Fibroblast of the conjunctiva (primary cell): ENCODE measurements around the gene DBP.
A peak's percentile ranks its signal among the peaks of the same experiment; 100 is the strongest.
"Not testable (repeated sequence)": the region's sequence is repeated elsewhere in the genome, so short reads cannot be mapped to it uniquely, and the experiment has no call there.

Source experiments
- DNase-seq: peaks from one replicate; pipeline ENCODE4 v3.0.0-alpha.2; 2010; ENCODE audit warnings: low read depth

Gene DBP

GRCh38 chr19:48665786-48666185, 28.6 kb upstream of the DBP start:
- DNase-seq = no peak

DNA sequence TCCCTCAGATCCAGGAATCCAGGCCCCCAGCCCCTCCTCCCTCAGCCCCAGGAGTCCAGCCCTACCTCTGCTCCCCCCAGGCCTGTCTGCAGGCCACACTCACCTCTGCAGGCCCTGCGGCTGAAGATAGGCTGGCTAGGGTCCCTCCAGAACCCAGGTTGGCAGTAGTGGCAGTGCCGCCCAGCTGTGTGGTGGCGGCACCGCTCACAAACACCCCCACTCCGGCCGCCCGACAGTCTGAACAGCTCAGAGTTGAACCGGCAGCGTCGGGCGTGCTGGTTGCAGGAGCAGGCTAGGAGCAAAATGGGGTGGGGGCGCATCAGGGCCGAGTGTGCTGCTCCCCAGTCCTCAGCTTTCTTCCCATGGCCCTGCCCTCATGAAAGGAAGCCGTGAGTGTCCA, 27.3 kb upstream of the DBP start:
- DNase-seq = no peak

- DNase-seq = no peak
Observed at GRCh38 chr19:48663667-48664066, 26.5 kb upstream of the DBP start.

DNA sequence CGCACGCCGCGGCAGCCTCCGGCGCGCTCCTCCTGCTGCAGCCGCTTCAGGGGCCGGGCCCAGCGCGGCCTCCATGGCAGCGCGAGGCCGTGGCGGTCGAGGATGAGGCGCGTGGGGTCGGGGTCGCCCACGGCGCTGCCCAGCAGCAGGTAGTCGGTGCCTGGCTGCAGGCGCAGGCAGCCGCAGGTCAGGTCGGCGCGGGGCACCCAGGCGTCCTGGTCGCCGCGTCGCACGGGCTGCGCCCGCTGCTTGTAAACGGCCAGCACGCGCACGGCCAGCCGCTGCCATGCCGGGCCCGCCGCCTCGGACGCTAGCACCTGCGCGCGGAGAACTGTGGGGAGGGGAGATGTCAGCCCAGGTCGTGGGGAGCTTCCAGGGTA, 24.5 kb upstream of the DBP start:
- DNase-seq = no peak

DNA sequence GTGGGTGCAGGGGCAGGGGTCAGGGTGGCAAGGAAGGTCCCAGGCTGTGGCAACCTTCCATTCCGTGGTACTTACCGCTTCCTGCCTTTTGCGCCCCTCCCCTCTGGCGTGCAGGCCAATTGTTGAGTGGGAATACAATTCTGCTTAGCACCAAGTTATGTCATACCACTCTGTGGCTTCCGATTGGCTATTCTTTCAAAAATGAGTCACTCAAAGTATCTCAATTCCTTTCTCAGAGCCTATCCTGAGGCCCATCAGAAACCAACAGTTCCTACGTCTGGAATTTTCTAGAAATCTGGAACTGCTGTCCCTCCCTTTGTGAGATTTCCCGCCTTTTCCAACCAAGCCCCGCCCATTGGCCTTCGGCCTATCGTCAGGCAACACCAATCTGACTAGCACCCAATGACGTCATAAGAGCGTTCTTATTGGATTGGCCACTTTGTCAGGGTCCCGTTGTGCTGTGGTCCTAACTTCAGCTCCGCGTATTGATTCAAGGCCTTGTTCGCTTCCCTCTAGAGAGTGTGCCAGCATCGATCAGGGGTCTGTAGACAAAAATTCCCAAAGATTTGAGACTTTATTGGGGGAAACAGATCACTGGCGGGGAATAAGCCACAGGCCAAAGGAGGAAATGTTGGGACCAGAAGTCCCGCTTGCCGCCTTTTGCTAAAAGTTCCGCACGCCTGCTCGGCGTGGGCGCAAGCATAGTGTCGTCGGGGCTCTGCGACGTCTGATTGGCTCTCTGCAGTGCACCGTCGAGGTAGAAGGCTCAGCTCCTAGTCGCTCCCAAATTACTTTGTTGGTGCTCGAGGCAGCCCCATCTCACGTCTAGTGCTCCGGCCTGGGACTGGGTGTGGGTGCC, 23.9 kb upstream of the DBP start:
- DNase-seq = peak; percentile 59

GRCh38 chr19:48659768-48660167, 22.6 kb upstream of the DBP start:
- no peak for DNase-seq

DNA sequence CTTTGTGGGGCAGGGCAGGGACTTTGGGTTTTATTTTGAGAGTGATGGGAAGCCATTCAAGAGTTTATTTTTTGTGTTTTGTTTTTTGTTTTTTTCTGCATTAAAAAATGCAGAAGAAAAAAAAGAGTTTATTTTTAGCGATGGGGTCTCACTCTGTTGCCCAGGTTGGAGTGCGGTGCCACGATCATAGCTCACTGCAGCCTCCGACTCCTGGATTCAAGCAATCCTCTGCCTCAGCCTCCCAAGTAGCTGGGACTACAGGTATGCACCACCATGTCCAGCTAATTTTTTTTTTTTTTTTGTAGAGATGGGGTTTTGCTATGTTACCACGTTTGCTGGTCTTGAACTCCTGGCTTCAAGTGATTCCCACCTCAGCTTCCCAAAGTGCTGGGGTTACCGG, 21.3 kb upstream of the DBP start:
- no peak for DNase-seq

GRCh38 chr19:48657828-48658227, 20.6 kb upstream of the DBP start:
- not testable (repeated sequence) for DNase-seq

DNA sequence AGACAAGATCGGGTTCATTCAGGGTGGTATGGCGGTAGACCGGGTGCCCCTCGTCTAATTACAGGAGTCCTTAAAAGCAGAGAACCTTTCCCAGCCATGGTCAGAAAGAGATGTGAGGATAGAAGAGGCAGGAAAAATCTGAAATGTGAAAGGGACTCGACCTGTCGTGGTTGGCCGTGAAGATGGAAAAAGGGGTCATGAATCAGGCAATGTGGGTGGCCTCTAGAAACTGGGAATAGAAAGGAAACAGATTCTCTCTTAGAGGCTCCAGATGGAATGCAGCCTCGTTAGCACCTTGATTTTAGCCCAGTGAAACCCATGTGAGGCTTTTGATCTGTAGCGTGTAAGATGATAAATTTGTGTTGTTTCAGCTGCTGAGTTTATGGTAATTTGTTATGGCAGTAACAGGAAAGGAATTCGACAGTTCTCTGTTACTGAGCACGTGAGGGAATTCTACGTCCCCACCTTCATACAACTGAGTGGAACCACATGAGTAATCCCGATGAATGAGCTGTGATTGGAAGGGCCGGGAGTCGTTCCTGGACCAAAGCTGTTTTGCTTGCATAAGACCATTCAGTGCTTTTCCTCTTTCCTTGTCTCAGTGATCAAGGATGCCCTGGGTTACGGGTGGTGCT, 19.8 kb upstream of the DBP start:
- DNase-seq = peak; percentile 68

GRCh38 chr19:48654299-48655059, 17.3 kb upstream of the DBP start:
- DNase-seq = no peak

- no peak for DNase-seq
Observed at GRCh38 chr19:48651683-48652048, 14.5 kb upstream of the DBP start.

DNA sequence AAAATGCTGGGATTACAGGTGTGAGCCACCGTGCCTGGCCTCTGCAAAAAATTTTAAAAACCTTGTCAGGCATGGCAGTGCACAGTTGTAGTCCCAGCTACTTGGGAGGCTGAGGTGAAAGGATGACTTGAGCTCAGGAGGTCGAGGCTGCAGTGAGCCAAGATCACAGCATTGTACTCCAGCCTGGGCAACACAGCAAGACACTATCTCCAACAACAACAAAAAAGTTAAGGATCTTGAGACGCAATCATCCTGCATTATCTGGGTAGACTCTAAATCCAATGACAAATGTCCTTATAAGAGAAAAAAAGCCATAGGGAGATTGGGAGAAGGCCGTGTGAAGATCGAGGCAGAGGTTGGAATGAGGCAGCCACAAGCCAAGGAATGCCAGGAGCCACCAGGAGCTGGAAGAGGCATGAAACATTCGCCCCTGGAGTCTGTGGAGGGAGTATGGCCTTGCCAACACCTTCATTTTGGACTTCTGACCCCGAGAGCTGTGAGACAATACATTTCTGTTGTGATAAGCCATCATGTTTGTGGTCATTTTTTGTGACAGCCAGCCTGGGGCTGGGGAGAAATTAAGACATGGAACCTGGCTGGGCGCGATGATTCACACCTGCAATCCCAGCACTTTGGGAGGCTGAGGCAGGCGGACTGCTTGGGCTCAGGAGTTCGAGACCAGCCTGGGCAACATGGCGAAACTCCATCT, 13.9 kb upstream of the DBP start:
- no peak for DNase-seq

- DNase-seq = no peak
Observed at GRCh38 chr19:48648134-48648533, 11.0 kb upstream of the DBP start.

DNA sequence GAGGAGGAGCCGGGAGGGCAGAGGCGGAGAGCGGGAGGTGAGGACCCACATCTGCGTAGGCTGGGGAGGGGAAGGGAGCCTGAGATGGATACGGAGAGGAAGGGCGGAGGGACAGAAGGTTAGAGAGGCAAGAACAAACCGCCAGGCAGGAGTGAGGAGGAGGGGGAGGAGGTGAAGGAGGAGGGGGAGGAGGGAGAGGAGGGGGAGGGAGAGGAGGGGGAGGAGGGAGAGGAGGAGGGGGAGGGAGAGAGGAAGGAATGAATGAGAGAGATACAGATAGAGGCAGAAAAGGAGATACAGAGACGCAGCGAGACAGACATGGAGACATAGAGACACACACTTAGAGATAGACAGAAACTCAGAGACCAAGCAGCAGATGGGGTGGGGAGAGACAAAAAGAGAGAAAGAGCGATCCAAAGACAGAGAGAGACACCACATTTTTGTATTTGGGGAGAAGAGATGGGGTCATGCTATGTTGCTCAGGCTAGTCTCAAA, 9.6 kb upstream of the DBP start:
- peak; percentile 55 for DNase-seq

DNA sequence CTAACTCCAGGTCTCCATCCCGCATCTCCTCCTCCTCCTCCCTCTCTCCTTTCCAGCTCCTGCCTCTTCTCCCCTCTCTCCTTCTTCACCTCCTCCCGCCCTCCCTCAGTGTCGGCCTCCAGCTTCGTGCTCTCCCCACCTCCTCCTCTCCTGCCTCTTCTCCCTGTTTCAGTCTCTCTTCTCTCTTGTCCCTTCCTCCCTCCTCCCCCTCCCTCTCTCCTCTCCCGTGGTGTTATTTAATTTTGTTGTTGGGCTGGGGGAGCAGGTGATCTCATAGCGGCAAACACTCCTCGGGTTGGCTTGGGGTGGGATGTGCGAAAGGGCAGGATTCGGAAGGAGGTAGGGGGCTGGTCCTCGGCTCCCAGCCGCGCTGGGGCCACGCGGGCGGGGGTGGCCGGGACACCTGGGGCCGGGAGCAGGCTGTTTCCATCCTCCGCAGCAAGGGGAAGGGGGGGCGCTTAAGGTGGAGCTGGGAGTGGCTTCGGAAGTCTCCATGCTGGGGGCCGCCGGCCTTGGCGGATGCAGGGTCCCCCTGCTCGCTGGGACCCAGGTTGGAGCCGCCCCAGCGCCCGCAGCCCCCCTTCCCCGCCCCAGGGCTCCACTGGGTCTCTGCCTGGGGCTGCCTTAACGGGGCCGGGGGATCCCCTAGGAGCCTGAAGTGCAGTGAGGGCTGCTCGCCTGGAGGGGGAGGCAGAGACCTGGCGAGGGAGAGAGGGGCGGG, 9.0 kb upstream of the DBP start, which contains the start of gene CA11:
Gene CA11 (minus strand): TSS at position 187 of the 721 bp plus-strand sequence. CDS start 555 bp downstream, outside the sequence.
- DNase-seq = no peak

DNA sequence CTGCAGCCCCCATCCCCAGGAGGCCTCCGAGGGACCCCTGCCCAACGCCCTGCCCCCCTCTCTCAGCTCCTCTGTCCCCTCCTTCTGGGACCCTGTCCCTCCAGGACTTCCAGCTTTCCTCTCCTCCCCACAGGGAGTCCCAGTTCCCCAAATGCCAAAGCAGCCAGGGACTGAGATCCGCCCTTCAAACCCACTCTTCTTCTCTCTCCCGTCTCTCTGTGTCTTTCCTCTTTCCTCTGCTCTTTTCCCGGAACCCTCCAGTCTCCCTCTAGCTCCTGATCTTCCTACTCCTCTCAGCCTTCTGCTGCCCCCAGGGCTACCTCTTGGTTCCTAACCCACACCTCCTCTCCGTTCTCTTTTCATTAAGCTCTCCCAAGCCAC, 8.4 kb upstream of the DBP start:
- DNase-seq = no peak

- peak; percentile 57 for DNase-seq
Observed at GRCh38 chr19:48644839-48645619, 7.8 kb upstream of the DBP start.

GRCh38 chr19:48644355-48644754, 7.2 kb upstream of the DBP start:
- DNase-seq = no peak

GRCh38 chr19:48642862-48643261, 5.7 kb upstream of the DBP start:
- DNase-seq = no peak

- DNase-seq = no peak
Observed at GRCh38 chr19:48641850-48642249, 4.7 kb upstream of the DBP start.
